KMS-11 (cell line): ENCODE data around the gene USP37.

Experiments
- H2AFZ ChIP-seq: fragments of 200-600 bp; sonication (generic); 2 replicates; pipeline ENCODE4 v1.6.1; 2016; ENCODE audit warnings: antibody characterized with exemption, mixed run types, low read depth
- H3K27ac ChIP-seq: fragments of 200-600 bp; sonication (generic); 2 replicates; pipeline ENCODE4 v1.6.1; 2016; ENCODE audit warnings: mild to moderate bottlenecking, mixed run types
- H3K27me3 ChIP-seq: fragments of 200-600 bp; sonication (generic); 2 replicates; pipeline ENCODE4 v1.6.1; 2017; ENCODE audit warnings: mild to moderate bottlenecking, low read depth, mixed run types, moderate library complexity; ENCODE audit not compliant: insufficient read depth
- H3K36me3 ChIP-seq: fragments of 200-600 bp; sonication (generic); 2 replicates; pipeline ENCODE4 v1.6.1; 2017; ENCODE audit warnings: mild to moderate bottlenecking, mixed run types; ENCODE audit not compliant: insufficient read depth
- H3K4me1 ChIP-seq: fragments of 200-600 bp; sonication (generic); 2 replicates; pipeline ENCODE4 v1.6.1; 2016; ENCODE audit warnings: mild to moderate bottlenecking, low read depth, mixed run types; ENCODE audit not compliant: poor library complexity, severe bottlenecking
- H3K4me2 ChIP-seq: fragments of 200-600 bp; sonication (generic); 2 replicates; pipeline ENCODE4 v1.7.0; 2016; ENCODE audit warnings: mild to moderate bottlenecking, mixed run types
- H3K4me3 ChIP-seq: fragments of 200-600 bp; sonication (generic); IDR thresholded peaks from 2 replicates; pipeline ENCODE4 v1.6.1; 2017; ENCODE audit warnings: low read depth, low read length, mixed read lengths; ENCODE audit not compliant: insufficient read depth
- H3K79me2 ChIP-seq: fragments of 200-600 bp; sonication (generic); 2 replicates; pipeline ENCODE4 v1.6.1; 2016; ENCODE audit warnings: low read depth, mixed run types; ENCODE audit not compliant: insufficient read depth
- H3K9ac ChIP-seq: fragments of 200-600 bp; sonication (generic); 2 replicates; pipeline ENCODE4 v1.6.1; 2016; ENCODE audit warnings: mild to moderate bottlenecking, mixed run types
- H4K20me1 ChIP-seq: fragments of 200-600 bp; sonication (generic); 2 replicates; pipeline ENCODE4 v1.6.1; 2016; ENCODE audit warnings: mild to moderate bottlenecking, mixed run types; ENCODE audit not compliant: insufficient read depth
- TF ChIP-seq, protein P1 (sequence below): fragments of 200-600 bp; sonication (generic); conservative IDR thresholded peaks from 2 replicates; pipeline ENCODE4 v1.6.1; 2017; ENCODE audit warnings: low read depth, mild to moderate bottlenecking, antibody characterized with exemption, low read length, moderate library complexity, mixed read lengths

The USP37 gene

DNA sequence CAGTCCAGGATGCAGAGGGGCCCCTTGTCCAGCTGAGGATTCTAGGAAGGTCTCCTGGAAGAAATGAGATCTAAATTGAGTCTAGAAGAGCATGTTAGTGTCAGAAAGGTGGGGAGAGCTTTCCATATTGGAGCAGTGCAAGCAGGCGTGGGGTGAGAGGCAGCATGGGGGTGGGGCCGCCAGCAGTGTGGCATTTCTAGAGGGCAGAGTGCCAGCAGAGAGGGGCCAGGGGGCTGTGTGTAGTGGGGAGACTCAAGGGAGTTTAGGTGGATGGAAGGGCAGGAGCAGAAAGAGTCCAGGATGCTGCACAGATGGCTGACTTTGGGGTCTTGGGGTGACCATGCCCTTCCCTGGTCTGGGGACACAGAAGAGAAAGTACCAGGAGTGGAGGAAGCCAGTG lies 147.1 kb downstream of the USP37 start:
- Histone ChIP-seq H3K36me3 (no peaks in the 10 kb centered on the region), H3K79me2 (no peaks in the 10 kb centered on the region), H3K27me3 (no peaks in the 10 kb centered on the region), H3K4me2 (no peak overlapping the region), H3K9ac (no peak overlapping the region), H2AFZ (no peak overlapping the region), H4K20me1 (no peaks in the 10 kb centered on the region), H3K27ac (no peak overlapping the region), H3K4me1 (peaks cover 14% of the 10 kb centered on the region), H3K4me3 (no peak overlapping the region)
- TF ChIP-seq, protein P1, sequence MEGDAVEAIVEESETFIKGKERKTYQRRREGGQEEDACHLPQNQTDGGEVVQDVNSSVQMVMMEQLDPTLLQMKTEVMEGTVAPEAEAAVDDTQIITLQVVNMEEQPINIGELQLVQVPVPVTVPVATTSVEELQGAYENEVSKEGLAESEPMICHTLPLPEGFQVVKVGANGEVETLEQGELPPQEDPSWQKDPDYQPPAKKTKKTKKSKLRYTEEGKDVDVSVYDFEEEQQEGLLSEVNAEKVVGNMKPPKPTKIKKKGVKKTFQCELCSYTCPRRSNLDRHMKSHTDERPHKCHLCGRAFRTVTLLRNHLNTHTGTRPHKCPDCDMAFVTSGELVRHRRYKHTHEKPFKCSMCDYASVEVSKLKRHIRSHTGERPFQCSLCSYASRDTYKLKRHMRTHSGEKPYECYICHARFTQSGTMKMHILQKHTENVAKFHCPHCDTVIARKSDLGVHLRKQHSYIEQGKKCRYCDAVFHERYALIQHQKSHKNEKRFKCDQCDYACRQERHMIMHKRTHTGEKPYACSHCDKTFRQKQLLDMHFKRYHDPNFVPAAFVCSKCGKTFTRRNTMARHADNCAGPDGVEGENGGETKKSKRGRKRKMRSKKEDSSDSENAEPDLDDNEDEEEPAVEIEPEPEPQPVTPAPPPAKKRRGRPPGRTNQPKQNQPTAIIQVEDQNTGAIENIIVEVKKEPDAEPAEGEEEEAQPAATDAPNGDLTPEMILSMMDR, result no peak

DNA sequence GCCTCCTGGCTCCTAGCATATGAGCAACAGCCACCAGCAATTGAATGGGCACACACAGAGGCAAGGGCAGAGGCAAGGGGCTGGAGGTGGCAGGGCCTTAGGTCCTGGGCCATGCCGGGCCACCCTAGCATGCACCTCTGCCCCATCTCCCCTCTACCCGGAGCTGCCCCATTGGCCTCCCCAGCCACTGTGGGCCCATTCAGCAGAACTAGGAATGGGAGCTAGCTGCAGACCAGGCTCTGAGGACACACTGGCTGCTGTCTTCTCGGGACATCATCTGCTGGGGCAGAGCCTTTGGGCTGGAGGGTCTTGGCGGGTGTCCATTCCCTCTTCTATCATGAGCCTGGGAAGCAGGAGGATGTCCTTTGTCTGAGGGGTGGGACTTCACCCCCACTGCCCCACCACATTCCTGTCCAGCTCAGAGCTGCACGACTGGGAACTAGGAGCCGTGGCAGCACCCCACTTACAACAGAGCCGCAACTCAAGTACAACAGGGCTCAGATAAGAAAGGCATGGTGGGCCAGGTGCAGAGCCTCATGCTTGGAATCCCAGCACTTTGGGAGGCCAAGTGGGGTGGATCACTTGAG lies 148.4 kb downstream of the USP37 start:
- H3K4me1 ChIP-seq, result peaks cover 14% of the 10 kb centered on the region
- no peak overlapping the region for H2AFZ ChIP-seq

DNA sequence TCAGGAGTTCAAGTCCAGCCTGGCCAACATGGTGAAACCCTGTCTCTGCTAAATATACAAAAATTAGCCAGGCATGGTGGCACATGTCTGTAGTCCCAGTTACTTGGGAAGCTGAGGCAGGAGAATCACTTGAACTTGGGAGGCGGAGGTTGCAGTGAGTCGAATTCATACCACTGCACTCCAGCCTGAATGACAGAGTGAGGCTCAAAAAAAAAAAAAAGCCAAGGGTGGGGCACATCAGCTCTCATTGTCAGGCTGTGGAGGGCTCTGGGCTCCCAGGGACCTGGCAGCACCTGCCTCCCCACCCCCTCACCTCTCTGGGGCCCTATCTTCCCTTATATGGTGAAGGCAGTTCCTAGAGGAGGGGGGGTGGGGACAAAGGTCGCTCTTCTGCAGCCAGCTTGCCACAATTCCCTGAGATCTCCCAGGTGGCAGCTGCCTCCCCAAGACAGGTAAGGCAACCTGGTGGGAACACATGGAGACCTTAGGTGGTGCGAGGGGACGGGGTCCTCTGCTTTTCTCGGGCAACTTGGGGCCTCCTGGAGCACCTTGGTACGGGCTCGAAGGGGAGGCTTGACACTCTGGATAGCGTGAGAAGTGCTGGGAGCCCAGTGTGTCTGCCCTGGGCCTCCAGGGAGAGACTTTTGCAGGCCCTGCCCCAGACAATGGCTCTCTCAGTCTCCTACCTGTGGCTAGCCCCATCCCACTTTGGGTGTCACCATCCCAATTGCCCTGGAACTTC lies 149.3 kb downstream of the USP37 start, which contains the start of gene VIL1:
Gene VIL1, plus strand, starts transcription at position 407 of the 742 bp plus-strand sequence. CDS start 4,656 bp downstream, outside the sequence.
- H3K79me2 ChIP-seq, result no peaks in the 10 kb centered on the region
- no peaks in the 10 kb centered on the region for H3K27me3 ChIP-seq
- TF ChIP-seq, protein P1, result no peak
- H3K4me1 ChIP-seq, result peaks cover 14% of the 10 kb centered on the region
- no peak within 1 kb of the TSS for H3K4me3 ChIP-seq
- H4K20me1 ChIP-seq, result no peaks in the 10 kb centered on the region
- H3K27ac ChIP-seq, result no peak within 1 kb of the TSS
- no peak within 1 kb of the TSS for H3K9ac ChIP-seq
- H3K36me3 ChIP-seq, result no peaks in the 10 kb centered on the region
- no peak within 1 kb of the TSS for H2AFZ ChIP-seq
- peak within 1 kb of the TSS; percentile 33; the same call in 1 of the 2 replicates for H3K4me2 ChIP-seq

More for the DNA sequence above, 148.4 kb downstream of the USP37 start:
- Histone ChIP-seq H3K27me3 (no peaks in the 10 kb centered on the region), H4K20me1 (no peaks in the 10 kb centered on the region), H3K79me2 (no peaks in the 10 kb centered on the region), H3K4me2 (no peak overlapping the region; the same call in 1 of the 2 replicates), H3K4me3 (no peak overlapping the region), H3K9ac (no peak overlapping the region), H3K27ac (no peak overlapping the region), H3K36me3 (no peaks in the 10 kb centered on the region)
- TF ChIP-seq, protein P1, result no peak

DNA sequence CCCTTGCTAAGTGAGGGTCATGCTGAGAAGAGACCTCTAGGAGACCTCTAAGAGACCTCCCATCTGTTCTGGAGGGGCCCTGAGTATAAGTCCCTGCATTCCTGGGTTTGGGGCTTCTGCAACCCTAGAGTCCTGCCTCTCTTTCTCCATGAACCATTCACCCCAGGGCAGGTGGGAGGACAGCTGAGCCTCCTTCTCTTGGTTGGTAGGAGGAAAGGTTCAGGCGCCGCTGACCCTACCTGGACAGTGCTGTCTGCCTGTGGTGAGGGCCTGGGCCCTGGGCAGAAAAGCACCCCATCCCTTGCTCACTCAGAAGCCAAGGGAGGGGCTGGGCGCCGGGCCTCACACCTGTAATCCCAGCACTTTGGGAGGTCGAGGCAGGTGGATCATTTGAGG lies 149.8 kb downstream of the USP37 start:
- Histone ChIP-seq H3K27me3 (no peaks in the 10 kb centered on the region), H3K4me3 (no peak overlapping the region), H2AFZ (no peak overlapping the region), H3K36me3 (no peaks in the 10 kb centered on the region), H4K20me1 (no peaks in the 10 kb centered on the region), H3K79me2 (no peaks in the 10 kb centered on the region), H3K4me1 (peaks cover 14% of the 10 kb centered on the region), H3K4me2 (peak overlapping the region; percentile 33; the same call in 1 of the 2 replicates), H3K9ac (no peak overlapping the region), H3K27ac (no peak overlapping the region)
- TF ChIP-seq, protein P1, result no peak
